GM12874 (cell line): ENCODE data around the gene HEATR1.

ENCODE experiments used
- CTCF ChIP-seq: IDR thresholded peaks from 2 replicates; pipeline ENCODE4 v1.5.1; 2011; ENCODE audit warnings: low read depth, mild to moderate bottlenecking, control low read depth, low read length, moderate library complexity; ENCODE audit not compliant: insufficient read depth

The HEATR1 gene

GRCh38 chr1:236603991-236604904 is at the start of gene HEATR1:
HEATR1 (minus strand) TSS chr1:236604516; CDS start chr1:236604095, 421 bp downstream.
- no peak for TF ChIP-seq CTCF

- no peak for TF ChIP-seq CTCF
Measured at GRCh38 chr1:236645016-236645680, 40.8 kb upstream of the HEATR1 start.

- no peak for TF ChIP-seq CTCF
Measured at GRCh38 chr1:236642763-236643162, 38.4 kb upstream of the HEATR1 start.

- no peak for TF ChIP-seq CTCF
Measured at GRCh38 chr1:236639686-236640085, 35.4 kb upstream of the HEATR1 start.

- TF ChIP-seq CTCF, result no peak
Measured at GRCh38 chr1:236638945-236639344, 34.6 kb upstream of the HEATR1 start.

- no peak for TF ChIP-seq CTCF
Measured at GRCh38 chr1:236636017-236636416, 31.7 kb upstream of the HEATR1 start.

- no peak for TF ChIP-seq CTCF
Measured at GRCh38 chr1:236627727-236628408, 23.6 kb upstream of the HEATR1 start.
